HG02759 (cell line): Measurements from ENCODE around the gene MAPK10.

Experiments used
- ATAC-seq: cut with Tn5 transposase; IDR thresholded peaks from one replicate; pipeline ENCODE4 v1.9.1; 2021; ENCODE audit warnings: mild to moderate bottlenecking, moderate library complexity; ENCODE audit not compliant: unreplicated experiment

The MAPK10 gene

GRCh38 chr4:86359944-86360478, at the start of gene MAPK10:
Gene MAPK10 (minus strand): TSS chr4:86360053.
- ATAC-seq, result peak; percentile 99

GRCh38 chr4:86403575-86403974, 43.7 kb upstream of the MAPK10 start:
- no peak for ATAC-seq

DNA sequence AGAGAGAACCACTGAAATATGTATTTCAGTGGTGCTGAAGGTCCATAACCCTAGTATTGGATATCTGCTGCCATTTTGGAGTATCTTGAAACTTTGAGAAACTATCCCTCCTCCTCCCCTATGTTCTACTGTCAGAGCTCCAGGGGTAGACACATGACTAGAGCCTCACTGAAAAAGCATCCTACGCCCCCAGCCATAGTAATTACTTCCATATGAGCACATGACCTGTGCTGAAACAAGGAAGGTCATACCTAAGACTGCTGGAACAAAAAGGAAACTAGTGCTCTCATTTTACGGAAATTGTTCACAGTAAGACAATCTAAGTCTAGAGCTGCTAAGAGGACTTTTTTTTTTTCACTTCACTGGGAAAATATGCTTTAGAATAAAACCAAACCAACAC, 42.0 kb upstream of the MAPK10 start:
- no peak for ATAC-seq

DNA sequence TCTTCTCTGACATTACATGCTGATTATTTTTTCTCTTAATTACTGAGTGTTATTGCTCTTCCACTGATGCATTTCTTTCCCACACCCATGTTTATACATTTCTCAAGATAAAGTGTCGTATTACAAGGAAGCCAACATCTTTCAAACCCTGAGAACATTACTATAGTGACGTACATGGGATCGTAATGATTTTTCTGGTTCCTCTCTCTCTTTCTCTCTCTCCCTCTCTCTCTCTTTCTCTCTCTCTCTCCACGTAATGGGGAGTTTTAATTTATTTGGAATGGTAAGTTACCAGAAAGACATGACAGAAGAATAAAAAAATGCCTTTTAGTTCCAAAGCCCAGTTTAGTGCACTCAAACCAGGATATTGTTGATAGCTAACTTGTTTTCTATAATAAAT, 40.4 kb upstream of the MAPK10 start:
- ATAC-seq, result no peak

DNA sequence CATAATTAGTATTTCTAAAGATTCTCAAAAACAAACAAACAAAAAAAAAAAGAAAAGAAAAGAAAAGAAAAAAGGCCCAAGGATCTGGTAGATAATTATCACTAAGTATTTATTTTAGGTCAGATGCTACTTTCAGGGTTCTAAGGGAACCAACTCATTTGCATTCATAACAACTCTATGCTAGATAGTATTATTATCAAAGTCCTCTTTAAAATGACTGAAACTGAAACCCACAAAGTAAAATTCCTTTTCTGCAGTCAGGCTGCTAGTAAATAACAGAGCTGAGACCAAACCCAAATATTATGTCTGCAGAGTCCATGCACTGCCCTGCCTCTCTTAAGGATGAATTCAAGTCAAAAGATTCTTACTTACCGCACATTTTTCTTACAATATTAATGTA, 38.3 kb upstream of the MAPK10 start:
- ATAC-seq, result no peak

GRCh38 chr4:86393749-86394148, 33.9 kb upstream of the MAPK10 start:
- ATAC-seq, result no peak

DNA sequence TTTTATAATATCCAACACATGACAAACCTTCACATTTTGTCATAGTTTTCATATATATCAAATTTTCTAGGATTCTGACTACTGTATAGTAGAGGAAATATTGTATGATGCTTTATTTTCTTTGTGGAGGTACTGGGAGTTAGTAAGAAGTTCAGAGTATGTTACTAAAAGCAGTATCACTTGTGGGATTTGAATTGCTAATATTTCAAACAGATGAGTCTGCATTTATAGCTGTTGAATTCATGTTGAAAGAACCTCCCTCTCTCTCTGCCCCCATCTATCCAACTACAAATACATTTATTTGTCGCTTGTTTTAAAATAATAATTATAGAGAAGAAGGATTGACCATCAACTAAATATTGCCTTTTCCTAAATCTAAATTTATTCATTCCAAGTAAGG, 29.8 kb upstream of the MAPK10 start:
- no peak for ATAC-seq

DNA sequence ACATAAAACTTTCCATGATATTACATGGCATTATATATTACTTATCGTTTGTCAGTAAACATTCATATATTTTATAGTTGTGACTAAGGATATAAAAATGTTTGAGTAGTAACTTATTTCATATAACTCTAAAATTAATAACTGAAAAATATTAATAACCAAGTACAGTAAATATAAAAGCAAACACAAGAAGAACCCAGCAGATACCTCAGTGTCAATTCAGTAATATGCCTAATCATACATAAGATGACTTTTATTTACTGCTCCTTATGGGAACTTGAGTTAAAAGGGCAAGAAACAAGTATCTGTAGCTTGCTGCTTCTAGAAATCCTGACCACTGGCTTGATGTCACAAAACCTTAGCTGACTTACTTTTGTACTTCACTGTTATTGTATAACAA, 28.4 kb upstream of the MAPK10 start:
- no peak for ATAC-seq

DNA sequence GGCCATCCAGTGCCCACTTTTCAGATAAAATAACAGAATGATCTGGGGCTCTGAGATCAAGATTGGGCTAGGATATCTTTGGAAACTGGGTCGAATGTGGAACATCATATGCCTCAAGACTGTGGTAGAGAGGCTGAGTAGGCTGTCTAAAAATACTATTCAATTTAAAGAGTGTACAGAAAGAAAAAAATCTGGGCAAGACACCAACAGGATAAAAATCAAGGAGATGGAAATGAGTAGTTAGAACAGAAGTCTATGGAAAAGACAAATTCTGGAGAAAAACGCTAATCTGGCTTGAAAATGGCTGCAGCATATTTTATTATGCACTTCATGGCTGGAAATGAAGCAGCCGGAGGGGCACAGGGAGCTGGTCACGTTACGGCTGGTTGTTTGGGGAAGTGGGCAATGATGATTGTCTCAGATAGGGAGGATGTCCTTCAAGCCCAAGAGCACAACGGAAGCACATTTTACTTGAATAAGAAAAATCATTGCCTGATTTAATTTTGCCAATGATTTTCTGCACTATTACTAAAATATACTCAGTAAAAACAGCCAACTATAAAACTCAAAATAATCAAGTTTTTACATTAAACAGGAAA, 27.1 kb upstream of the MAPK10 start:
- no peak for ATAC-seq

DNA sequence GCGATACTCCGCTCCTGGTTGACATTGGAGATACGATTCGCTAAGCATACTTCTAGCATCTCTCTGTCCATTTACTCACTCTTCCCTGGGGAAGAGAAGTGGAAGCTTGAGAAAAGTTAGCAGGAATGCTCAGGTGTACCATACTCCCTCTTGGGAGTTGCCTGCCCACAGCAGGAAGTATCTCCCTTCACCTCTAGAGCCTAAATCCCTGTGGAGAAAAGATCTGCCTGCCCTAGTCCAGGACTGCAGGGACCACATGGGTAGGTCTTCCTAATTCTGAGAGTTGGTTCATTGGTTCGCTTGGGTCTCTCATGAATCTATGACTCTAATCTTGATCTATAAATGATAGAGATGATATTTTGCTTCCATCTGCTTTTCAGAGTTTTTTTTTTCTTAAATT, 26.3 kb upstream of the MAPK10 start:
- ATAC-seq, result no peak

DNA sequence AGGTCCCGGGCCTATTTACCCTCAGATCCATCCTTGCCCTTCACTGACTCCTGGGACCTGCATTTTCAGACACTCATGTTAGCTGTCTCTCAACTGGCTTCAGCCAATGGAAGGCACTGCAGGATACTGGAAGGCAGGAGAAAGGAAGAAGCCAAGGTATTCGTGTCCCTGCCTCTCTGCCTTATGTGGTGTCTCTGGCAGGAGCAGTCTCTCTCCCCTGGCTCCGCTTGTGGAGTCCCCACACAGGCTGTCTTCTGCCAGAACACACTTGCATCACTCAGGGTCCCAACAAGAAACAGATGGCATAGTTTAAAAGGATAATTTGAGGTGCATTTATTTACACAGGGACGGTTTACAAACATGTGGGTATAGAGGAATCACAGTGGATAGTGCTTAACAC, 21.6 kb upstream of the MAPK10 start:
- no peak for ATAC-seq

DNA sequence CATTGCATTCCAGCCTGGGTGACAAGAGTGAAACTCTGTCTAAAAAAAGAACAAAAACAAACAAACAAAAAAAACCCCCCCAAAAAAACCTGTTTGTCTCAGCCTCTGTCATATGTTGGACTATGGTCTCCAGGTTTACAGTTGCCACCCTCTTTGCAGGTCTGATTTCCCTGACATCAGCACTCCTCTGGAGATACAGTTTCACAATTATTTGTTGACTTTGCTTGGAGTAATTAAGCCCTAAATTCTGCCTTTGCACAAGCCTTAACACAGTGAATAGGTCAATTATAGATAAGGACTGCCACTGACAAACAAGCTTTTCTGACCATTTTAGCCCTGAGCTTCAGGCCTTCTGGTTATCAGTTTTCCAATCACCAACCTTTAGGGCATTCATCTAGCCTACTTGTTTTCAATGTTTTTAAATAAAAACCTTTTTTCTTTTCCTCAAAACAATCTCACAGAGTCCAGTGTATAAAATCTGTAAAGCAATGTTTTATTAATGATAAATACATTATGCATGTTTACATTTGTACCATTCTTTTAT, 20.4 kb upstream of the MAPK10 start:
- no peak for ATAC-seq

- ATAC-seq, result no peak
Measured at GRCh38 chr4:86376850-86377249, 17.0 kb upstream of the MAPK10 start.

DNA sequence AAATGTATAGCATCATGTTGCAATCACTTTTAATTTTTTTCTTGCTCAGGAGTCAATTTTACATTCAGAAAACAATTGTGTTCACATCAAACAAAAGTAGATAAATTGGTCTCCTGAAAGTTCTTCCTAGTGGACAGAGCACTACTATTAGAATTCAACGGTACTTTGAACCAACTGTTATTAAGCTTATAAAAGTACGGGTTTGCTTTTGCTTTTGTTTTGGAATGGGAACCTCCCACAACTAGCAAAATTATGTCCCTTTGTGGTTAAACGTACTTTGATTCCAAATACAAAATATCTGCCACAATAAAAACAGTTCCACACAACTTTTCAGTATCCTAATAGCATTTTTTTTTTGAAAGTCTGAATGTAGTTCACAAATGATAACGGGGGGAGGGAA, 8.6 kb upstream of the MAPK10 start:
- ATAC-seq, result no peak

GRCh38 chr4:86367577-86367976, 7.7 kb upstream of the MAPK10 start:
- ATAC-seq, result no peak

- ATAC-seq, result no peak
Measured at GRCh38 chr4:86366920-86367319, 7.1 kb upstream of the MAPK10 start.

DNA sequence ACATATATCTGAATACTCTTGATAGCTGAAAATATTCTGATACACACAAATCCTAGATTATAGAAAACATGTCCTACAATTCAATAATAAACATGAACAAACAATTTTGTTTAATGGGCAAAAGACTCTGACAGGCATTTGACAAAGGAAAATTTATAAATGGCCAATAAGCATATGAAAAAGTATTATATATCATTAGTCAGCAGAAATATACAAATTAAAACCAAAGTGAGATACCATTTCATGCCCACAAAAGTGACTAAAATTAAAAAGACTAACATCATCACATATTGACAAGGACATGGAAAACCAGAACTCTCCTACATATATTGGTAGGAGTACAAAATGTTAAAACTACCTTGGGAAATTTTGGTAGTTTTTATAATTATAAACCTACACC, 2.7 kb upstream of the MAPK10 start:
- ATAC-seq, result no peak

- ATAC-seq, result no peak
Measured at GRCh38 chr4:86358257-86358656, 1.6 kb downstream of the MAPK10 start.

DNA sequence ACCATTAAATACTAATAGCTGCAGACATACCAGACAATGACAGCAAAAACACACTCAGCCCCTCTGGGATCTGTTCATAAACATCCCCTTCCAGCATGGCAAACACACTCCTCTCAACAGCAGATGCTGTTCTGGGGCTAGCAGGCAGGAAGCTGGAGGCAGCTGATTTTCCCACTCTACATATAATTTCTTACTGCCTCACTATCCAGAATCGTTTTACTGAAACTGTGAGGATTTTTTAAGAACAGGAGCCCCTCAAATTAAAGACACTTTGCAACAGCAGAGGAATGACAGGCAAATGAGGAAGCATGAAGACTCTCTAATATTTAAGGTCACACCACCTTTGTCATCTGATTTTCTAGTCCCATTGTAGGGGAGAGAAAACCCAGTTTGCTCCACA, 2.2 kb downstream of the MAPK10 start:
- no peak for ATAC-seq

DNA sequence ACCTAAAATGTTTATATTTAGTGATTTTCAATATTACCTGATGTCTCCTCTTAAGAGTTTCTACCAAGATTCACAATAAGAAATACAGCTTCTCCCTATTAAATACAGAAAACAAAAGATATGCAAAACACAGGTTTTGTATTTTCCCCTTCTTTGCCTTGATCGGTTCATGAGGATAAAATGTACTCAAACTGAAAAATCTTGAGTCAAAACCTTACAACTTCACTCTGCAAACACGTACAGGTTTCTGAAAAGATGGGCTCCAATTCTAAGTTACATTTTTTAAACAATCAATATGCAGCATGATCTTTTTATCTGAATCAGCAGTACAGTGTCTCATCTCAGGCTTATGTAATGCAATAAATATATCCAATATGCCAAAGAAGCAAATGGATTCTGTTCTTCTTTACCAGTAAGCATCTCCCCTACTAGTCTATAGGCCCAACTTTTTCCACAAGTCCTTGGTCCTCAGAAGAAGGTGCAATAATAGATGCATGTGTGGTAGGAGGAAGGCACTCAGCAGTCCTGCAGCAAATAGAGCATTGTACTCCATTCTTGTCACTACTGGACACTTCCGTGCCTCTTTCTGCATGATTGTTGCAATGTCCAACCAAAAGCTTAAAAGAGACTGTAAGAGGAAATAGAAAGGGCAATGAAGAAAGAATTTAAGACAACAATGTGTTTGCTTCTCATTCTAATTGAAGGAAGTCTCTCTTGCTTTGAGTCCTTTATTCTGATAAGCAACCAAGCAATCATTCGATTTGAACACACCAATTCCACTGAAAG, 3.2 kb downstream of the MAPK10 start:
- no peak for ATAC-seq

- no peak for ATAC-seq
Measured at GRCh38 chr4:86354390-86354789, 5.5 kb downstream of the MAPK10 start.

DNA sequence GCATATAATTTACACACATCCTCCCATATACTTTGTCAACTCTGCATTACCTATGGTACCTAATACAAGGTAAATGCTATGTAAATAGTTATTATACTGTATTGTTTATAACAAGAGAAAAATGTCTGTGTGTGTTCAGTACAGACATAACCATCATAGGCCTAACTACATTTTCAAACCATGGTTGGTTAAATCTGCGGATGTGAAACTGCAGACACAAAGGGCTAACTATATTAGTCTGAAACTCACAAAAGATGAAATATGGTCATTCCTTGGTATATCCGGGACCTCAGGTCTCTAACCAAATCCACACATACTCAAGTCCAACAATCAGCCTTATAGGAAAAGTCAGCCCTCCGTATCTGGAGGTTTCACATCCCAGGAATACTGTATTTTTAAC, 13.5 kb downstream of the MAPK10 start:
- ATAC-seq, result no peak
